HepG2 (cell line): Measurements from ENCODE around the gene PTPRD.

ENCODE experiments used
- ERF ChIP-seq: IDR thresholded peaks from 2 replicates; pipeline ENCODE4 v1.6.1; 2018; ENCODE audit warnings: missing biosample characterization, missing genetic modification reagents
- JUND ChIP-seq: sonication (generic); formaldehyde crosslinking; IDR thresholded peaks from 2 replicates; pipeline ENCODE4 v1.8.0; 2022; ENCODE audit warnings: mild to moderate bottlenecking, missing genetic modification reagents
- POLR2A ChIP-seq, 2 experiments: IDR thresholded peaks; 2 replicates each; pipeline ENCODE4 v1.6.1; 2011; ENCODE audit warnings: low read depth in 2 of 2, low read length in 2 of 2, mild to moderate bottlenecking in 1 of 2, moderate library complexity in 1 of 2; ENCODE audit not compliant: insufficient read depth in 1 of 2
- THAP11 ChIP-seq: IDR thresholded peaks from 2 replicates; pipeline ENCODE4 v1.6.1; 2016; ENCODE audit warnings: missing biosample characterization, missing genetic modification reagents
- TF ChIP-seq, protein P1 (sequence below): sonication (generic); formaldehyde crosslinking; IDR thresholded peaks from 2 replicates; pipeline ENCODE4 v1.5.0; 2020; ENCODE audit warnings: missing genetic modification reagents
- TF ChIP-seq, protein P2 (sequence below): sonication (generic); formaldehyde crosslinking; IDR thresholded peaks from 2 replicates; pipeline ENCODE4 v1.5.0; 2020; ENCODE audit warnings: mild to moderate bottlenecking, missing genetic modification reagents, moderate library complexity
- TF ChIP-seq, protein P3 (sequence below): sonication (generic); formaldehyde crosslinking; IDR thresholded peaks from 2 replicates; pipeline ENCODE4 v1.8.0; 2022; ENCODE audit warnings: missing genetic modification reagents, mild to moderate bottlenecking, inconsistent platforms, borderline replicate concordance
- TF ChIP-seq, protein P4 (sequence below): sonication (generic); formaldehyde crosslinking; conservative IDR thresholded peaks from 2 replicates; pipeline ENCODE4 v1.8.1; 2023; ENCODE audit warnings: missing genetic modification reagents

DNA sequence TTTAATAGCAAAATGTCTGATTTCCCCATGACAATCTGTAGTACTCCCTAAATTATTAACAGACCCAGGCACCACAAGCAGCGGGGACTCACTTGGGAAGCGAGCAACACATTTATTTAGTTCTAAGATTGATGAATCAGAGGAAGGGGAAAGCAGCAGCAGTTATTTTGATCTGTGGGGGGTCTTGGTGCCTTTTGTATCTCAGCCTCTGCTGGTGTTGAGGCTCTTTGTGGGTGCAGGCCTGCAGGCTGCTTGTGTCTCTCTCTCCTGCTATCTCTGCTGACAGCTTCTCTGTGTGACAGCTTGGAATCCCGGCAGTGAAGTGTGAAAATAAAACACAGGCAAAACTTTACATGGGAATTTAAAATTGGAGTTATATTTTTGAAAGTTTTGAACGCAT, 1935.1 kb downstream of the PTPRD start:
- TF ChIP-seq ERF (CRISPR knock-in tag), result no peak
- no peak for TF ChIP-seq THAP11 (CRISPR knock-in tag)
- TF ChIP-seq, protein P1, sequence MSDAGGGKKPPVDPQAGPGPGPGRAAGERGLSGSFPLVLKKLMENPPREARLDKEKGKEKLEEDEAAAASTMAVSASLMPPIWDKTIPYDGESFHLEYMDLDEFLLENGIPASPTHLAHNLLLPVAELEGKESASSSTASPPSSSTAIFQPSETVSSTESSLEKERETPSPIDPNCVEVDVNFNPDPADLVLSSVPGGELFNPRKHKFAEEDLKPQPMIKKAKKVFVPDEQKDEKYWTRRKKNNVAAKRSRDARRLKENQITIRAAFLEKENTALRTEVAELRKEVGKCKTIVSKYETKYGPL, result no peak
- TF ChIP-seq, protein P2, sequence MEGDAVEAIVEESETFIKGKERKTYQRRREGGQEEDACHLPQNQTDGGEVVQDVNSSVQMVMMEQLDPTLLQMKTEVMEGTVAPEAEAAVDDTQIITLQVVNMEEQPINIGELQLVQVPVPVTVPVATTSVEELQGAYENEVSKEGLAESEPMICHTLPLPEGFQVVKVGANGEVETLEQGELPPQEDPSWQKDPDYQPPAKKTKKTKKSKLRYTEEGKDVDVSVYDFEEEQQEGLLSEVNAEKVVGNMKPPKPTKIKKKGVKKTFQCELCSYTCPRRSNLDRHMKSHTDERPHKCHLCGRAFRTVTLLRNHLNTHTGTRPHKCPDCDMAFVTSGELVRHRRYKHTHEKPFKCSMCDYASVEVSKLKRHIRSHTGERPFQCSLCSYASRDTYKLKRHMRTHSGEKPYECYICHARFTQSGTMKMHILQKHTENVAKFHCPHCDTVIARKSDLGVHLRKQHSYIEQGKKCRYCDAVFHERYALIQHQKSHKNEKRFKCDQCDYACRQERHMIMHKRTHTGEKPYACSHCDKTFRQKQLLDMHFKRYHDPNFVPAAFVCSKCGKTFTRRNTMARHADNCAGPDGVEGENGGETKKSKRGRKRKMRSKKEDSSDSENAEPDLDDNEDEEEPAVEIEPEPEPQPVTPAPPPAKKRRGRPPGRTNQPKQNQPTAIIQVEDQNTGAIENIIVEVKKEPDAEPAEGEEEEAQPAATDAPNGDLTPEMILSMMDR, result no peak
- no peak for TF ChIP-seq POLR2A (IDR thresholded peaks at IDR 0.05; ENCODE audit: insufficient read depth in 1 of 2, low read depth in 2 of 2, low read length in 2 of 2)
- no peak for TF ChIP-seq JUND (CRISPR knock-in tag)
- TF ChIP-seq, protein P3, sequence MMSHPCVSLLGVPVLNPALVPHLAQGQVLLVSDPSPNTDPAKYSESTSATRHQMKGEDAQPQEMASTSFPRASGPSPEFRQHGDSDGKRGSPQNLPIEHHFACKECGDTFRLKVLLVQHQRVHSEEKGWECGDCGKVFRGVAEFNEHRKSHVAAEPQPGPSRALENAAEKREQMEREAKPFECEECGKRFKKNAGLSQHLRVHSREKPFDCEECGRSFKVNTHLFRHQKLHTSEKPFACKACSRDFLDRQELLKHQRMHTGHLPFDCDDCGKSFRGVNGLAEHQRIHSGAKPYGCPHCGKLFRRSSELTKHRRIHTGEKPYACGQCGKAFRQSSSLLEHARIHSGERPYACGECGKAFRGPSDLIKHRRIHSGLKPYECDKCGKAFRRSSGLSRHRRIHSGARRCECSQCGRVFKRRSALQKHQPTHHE, result no peak
- TF ChIP-seq, protein P4, sequence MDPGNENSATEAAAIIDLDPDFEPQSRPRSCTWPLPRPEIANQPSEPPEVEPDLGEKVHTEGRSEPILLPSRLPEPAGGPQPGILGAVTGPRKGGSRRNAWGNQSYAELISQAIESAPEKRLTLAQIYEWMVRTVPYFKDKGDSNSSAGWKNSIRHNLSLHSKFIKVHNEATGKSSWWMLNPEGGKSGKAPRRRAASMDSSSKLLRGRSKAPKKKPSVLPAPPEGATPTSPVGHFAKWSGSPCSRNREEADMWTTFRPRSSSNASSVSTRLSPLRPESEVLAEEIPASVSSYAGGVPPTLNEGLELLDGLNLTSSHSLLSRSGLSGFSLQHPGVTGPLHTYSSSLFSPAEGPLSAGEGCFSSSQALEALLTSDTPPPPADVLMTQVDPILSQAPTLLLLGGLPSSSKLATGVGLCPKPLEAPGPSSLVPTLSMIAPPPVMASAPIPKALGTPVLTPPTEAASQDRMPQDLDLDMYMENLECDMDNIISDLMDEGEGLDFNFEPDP (CRISPR knock-in tag), result no peak
